Activated T-cell treated with anti-CD3 and anti-CD28 coated beads, Interleukin-2, amount 50 U/mL, for 48 hours (primary cell): Measurements from ENCODE around the gene TEC.

Experiments
- DNase-seq, 2 experiments: peaks; one replicate each; pipeline ENCODE4 v3.0.0-alpha.2; 2020

TEC gene

GRCh38 chr4:48267574-48267973, 2.1 kb downstream of the TEC start:
- no peak for DNase-seq

- no peak for DNase-seq
Observed at GRCh38 chr4:48266781-48267180, 2.9 kb downstream of the TEC start.

GRCh38 chr4:48262926-48263325, 6.7 kb downstream of the TEC start:
- no peak for DNase-seq

GRCh38 chr4:48262484-48262883, 7.2 kb downstream of the TEC start:
- no peak for DNase-seq

GRCh38 chr4:48261281-48261680, 8.4 kb downstream of the TEC start:
- no peak for DNase-seq

GRCh38 chr4:48259748-48260147, 9.9 kb downstream of the TEC start:
- no peak for DNase-seq

- DNase-seq = no peak
Observed at GRCh38 chr4:48258845-48259397, 10.7 kb downstream of the TEC start.

- DNase-seq = no peak
Observed at GRCh38 chr4:48255959-48256342, 13.7 kb downstream of the TEC start.

- no peak for DNase-seq
Observed at GRCh38 chr4:48255072-48255958, 14.3 kb downstream of the TEC start.

- no peak for DNase-seq
Observed at GRCh38 chr4:48254381-48255071, 15.1 kb downstream of the TEC start.

- DNase-seq = no peak
Observed at GRCh38 chr4:48252313-48252712, 17.3 kb downstream of the TEC start.

- no peak for DNase-seq
Observed at GRCh38 chr4:48250980-48251379, 18.7 kb downstream of the TEC start.

GRCh38 chr4:48250343-48250742, 19.3 kb downstream of the TEC start:
- no peak for DNase-seq

GRCh38 chr4:48249378-48249777, 20.3 kb downstream of the TEC start:
- DNase-seq = no peak

GRCh38 chr4:48248559-48248953, 21.1 kb downstream of the TEC start:
- no peak for DNase-seq

GRCh38 chr4:48247878-48248558, 21.6 kb downstream of the TEC start:
- DNase-seq = no peak

GRCh38 chr4:48247142-48247877, 22.3 kb downstream of the TEC start:
- no peak for DNase-seq

GRCh38 chr4:48244665-48245064, 25.0 kb downstream of the TEC start:
- no peak for DNase-seq

GRCh38 chr4:48243887-48244286, 25.8 kb downstream of the TEC start:
- DNase-seq = no peak

- no peak for DNase-seq
Observed at GRCh38 chr4:48243429-48243828, 26.2 kb downstream of the TEC start.

GRCh38 chr4:48242511-48243195, 27.0 kb downstream of the TEC start:
- no peak for DNase-seq

- no peak for DNase-seq
Observed at GRCh38 chr4:48241731-48242130, 27.9 kb downstream of the TEC start.
